ENCODE results near the gene ZNF275. TPM values are rescaled to one million over a fixed set of nuclear protein-coding genes. Genes with fewer than 3 reads are reported as not detected.

Gene ZNF275
- total and polyA plus RNA-seq, 2 experiments from 2014 or later = 4.0 to 10.2 TPM

- H3K4me3 ChIP-seq = no peak overlapping the region
- H3K4me1 ChIP-seq (ENCODE audit: insufficient read depth) = no peaks in the 10 kb centered on the region
- no peak overlapping the region for H2AFZ ChIP-seq
- H3K9me2 ChIP-seq (replicated peaks; ENCODE audit: insufficient read depth) = no peaks in the 10 kb centered on the region
- no peak overlapping the region for H3K4me2 ChIP-seq
- H3K9me3 ChIP-seq (ENCODE audit: low read depth) = no peaks in the 10 kb centered on the region
- TF ChIP-seq EZH2phosphoT487 (IDR thresholded peaks at IDR 0.05; ENCODE audit: low read depth, severe bottlenecking, unreplicated experiment) (no peak), CTCF (IDR thresholded peaks at IDR 0.05; ENCODE audit: poor library complexity) (no peak), EZH2 (IDR thresholded peaks at IDR 0.05; ENCODE audit: borderline replicate concordance) (no peak)
- no peak for DNase-seq (ENCODE audit: low spot score)
- no peaks in the 10 kb centered on the region for H3K27me3 ChIP-seq
- H4K20me1 ChIP-seq (ENCODE audit: insufficient read depth, poor library complexity, severe bottlenecking) = no peaks in the 10 kb centered on the region
- 73% methylated on average over 5 of the region's 5 CpGs for WGBS (ENCODE audit: low lambda C conversion rate, missing lambda C conversion rate)
- no peaks in the 10 kb centered on the region for H3K36me3 ChIP-seq (replicated peaks; ENCODE audit: insufficient read depth, low read depth)
- H3K79me2 ChIP-seq = no peaks in the 10 kb centered on the region
- H3K27ac ChIP-seq = no peak overlapping the region
These were observed 21.9 kb upstream of the ZNF275 start for GRCh38 chrX:153312041-153312440.

GRCh38 chrX:153312842-153313241 is 21.1 kb upstream of the ZNF275 start:
- Histone ChIP-seq H3K9me3 (ENCODE audit: low read depth) (no peaks in the 10 kb centered on the region), H3K9me2 (replicated peaks; ENCODE audit: insufficient read depth) (no peaks in the 10 kb centered on the region), H4K20me1 (ENCODE audit: insufficient read depth, poor library complexity, severe bottlenecking) (no peaks in the 10 kb centered on the region), H3K79me2 (no peaks in the 10 kb centered on the region), H3K27me3 (no peaks in the 10 kb centered on the region), H3K27ac (no peak overlapping the region), H3K4me2 (no peak overlapping the region), H2AFZ (no peak overlapping the region), H3K4me3 (no peak overlapping the region), H3K36me3 (replicated peaks; ENCODE audit: insufficient read depth, low read depth) (no peaks in the 10 kb centered on the region), H3K4me1 (ENCODE audit: insufficient read depth) (no peaks in the 10 kb centered on the region)
- 55% methylated on average over 1 of the region's 1 CpG for WGBS (ENCODE audit: low lambda C conversion rate, missing lambda C conversion rate)
- TF ChIP-seq EZH2 (IDR thresholded peaks at IDR 0.05; ENCODE audit: borderline replicate concordance) (no peak), CTCF (IDR thresholded peaks at IDR 0.05; ENCODE audit: poor library complexity) (no peak), EZH2phosphoT487 (IDR thresholded peaks at IDR 0.05; ENCODE audit: low read depth, severe bottlenecking, unreplicated experiment) (no peak)
- no peak for DNase-seq (ENCODE audit: low spot score)

GRCh38 chrX:153317306-153317705 is 16.6 kb upstream of the ZNF275 start:
- H3K9me2 ChIP-seq (replicated peaks; ENCODE audit: insufficient read depth) = no peaks in the 10 kb centered on the region
- H3K4me3 ChIP-seq = no peak overlapping the region
- no peaks in the 10 kb centered on the region for H3K27me3 ChIP-seq
- H3K36me3 ChIP-seq (replicated peaks; ENCODE audit: insufficient read depth, low read depth) = no peaks in the 10 kb centered on the region
- DNase-seq (ENCODE audit: low spot score) = no peak
- WGBS (ENCODE audit: low lambda C conversion rate, missing lambda C conversion rate) = 76% methylated on average over 8 of the region's 8 CpGs
- no peak overlapping the region for H3K4me2 ChIP-seq
- no peaks in the 10 kb centered on the region for H3K9me3 ChIP-seq (ENCODE audit: low read depth)
- no peaks in the 10 kb centered on the region for H4K20me1 ChIP-seq (ENCODE audit: insufficient read depth, poor library complexity, severe bottlenecking)
- H3K27ac ChIP-seq = no peak overlapping the region
- no peaks in the 10 kb centered on the region for H3K4me1 ChIP-seq (ENCODE audit: insufficient read depth)
- TF ChIP-seq EZH2 (IDR thresholded peaks at IDR 0.05; ENCODE audit: borderline replicate concordance) (no peak), CTCF (IDR thresholded peaks at IDR 0.05; ENCODE audit: poor library complexity) (no peak), EZH2phosphoT487 (IDR thresholded peaks at IDR 0.05; ENCODE audit: low read depth, severe bottlenecking, unreplicated experiment) (no peak)
- H3K79me2 ChIP-seq = no peaks in the 10 kb centered on the region
- no peak overlapping the region for H2AFZ ChIP-seq

All from hepatocyte (in vitro differentiated cells).